Vein endothelial cell (primary cell): ENCODE results near the gene EDDM13. TPM values are rescaled to one million over a fixed set of nuclear protein-coding genes. Genes with fewer than 3 reads are reported as not detected.

ENCODE experiments used
- small RNA-seq: library from RNA; depleted of rRNA; stranded (forward); fragments of <200 nt; gene quantifications from one replicate; pipeline ENCODE3, GENCODE V24; 2012
- total RNA-seq: library from RNA; depleted of rRNA; stranded (reverse); fragments of >200 nt; gene quantifications from 2 replicates; pipeline ENCODE4 v1.2.3, GENCODE V29; 2012

Gene EDDM13
- 0.33 TPM in 1 of 2 replicates, not detected in the other for total RNA-seq

GRCh38 chr19:56272161-56272798, at the start of gene EDDM13:
TSS of gene EDDM13 (plus strand) at chr19:56272748. CDS start at chr19:56272835, 87 bp downstream.

GRCh38 chr19:56314381-56315076, 42.0 kb downstream of the EDDM13 start, which contains the start of gene ZSCAN5A:
TSS of gene ZSCAN5A (minus strand) at chr19:56314839. CDS start at chr19:56225046, 89,793 bp downstream.

Small RNA genes within 50 kb of the gene (small RNA-seq; reads per million reads assigned to genes)
- gene RF00019: not detected

Other genes with a start within 250 kb of the EDDM13 start
- gene ZNF787, start 151.5 kb upstream of the EDDM13 start, total RNA-seq: 25.2 and 39.5 TPM in 2 replicates
- gene ZNF444, start 131.5 kb upstream of the EDDM13 start, total RNA-seq: 13.1 and 24.8 TPM in 2 replicates
- not detected in 2 replicates for gene GALP, start 96.7 kb upstream of the EDDM13 start, total RNA-seq
- gene ZSCAN5B, start 75.0 kb upstream of the EDDM13 start, total RNA-seq: not detected in 2 replicates
- not detected in 2 replicates for gene ZSCAN5C, start 70.5 kb upstream of the EDDM13 start, total RNA-seq
- gene ZSCAN5A, start 42.1 kb downstream of the EDDM13 start, total RNA-seq: 4.9 and 7.5 TPM in 2 replicates
- gene ZNF582, start 120.8 kb downstream of the EDDM13 start, total RNA-seq: 2.2 and 2.3 TPM in 2 replicates
- gene ZNF583, start 131.6 kb downstream of the EDDM13 start, total RNA-seq: 5.8 and 7.5 TPM in 2 replicates
- gene ZNF667, start 204.6 kb downstream of the EDDM13 start, total RNA-seq: 2.6 and 3.6 TPM in 2 replicates
- 0.98 and 2.7 TPM in 2 replicates for gene ZNF471, start 235.1 kb downstream of the EDDM13 start, total RNA-seq